PC-9 (cell line): Measurements from ENCODE around the gene FFAR4. TPM values are rescaled to one million over a fixed set of nuclear protein-coding genes. Genes with fewer than 3 reads are reported as not detected.

Experiments
- BruUV-seq: library from RNA; stranded (reverse); fragments of 400-500 nt; replicated peaks from 2 replicates; lab custom pipeline; 2021; lab: Mats Ljungman, UMichigan
- CTCF ChIA-PET: fragments of 300-600 bp; sonication (Branson Sonifier 250); formaldehyde crosslinking; loops from one replicate; lab custom pipeline; 2022; ENCODE audit warnings: antibody characterized with exemption; lab: Charles Lee
- POLR2A ChIA-PET: fragments of 300-600 bp; sonication (Branson Sonifier 250); formaldehyde crosslinking; loops from one replicate; lab custom pipeline; 2022; ENCODE audit warnings: antibody characterized with exemption; ENCODE audit not compliant: unreplicated experiment; lab: Charles Lee
- DNase-seq, 2 experiments: peaks; one replicate each; pipeline versions ENCODE4 v3.0.0 to v3.0.0-alpha.2; 2015 to 2022; ENCODE audit warnings: mixed read lengths in 1 of 2
- H2AFZ ChIP-seq: fragments of 200-600 bp; sonication (generic); 2 replicates; pipeline ENCODE4 v1.8.1; 2017; ENCODE audit warnings: antibody characterized with exemption
- H3F3A ChIP-seq: fragments of 200-600 bp; sonication (generic); 2 replicates; pipeline ENCODE4 v1.8.1; 2017; ENCODE audit warnings: antibody characterized with exemption, mild to moderate bottlenecking, low read depth; ENCODE audit not compliant: insufficient read depth
- H3K27ac ChIP-seq: fragments of 200-600 bp; sonication (generic); 2 replicates; pipeline ENCODE4 v1.6.1; 2016; ENCODE audit warnings: mixed run types
- H3K27me3 ChIP-seq: fragments of 200-600 bp; sonication (generic); 2 replicates; pipeline ENCODE4 v1.6.1; 2016; ENCODE audit warnings: low read depth, mixed run types; ENCODE audit not compliant: insufficient read depth
- H3K36me3 ChIP-seq: fragments of 200-600 bp; sonication (generic); 2 replicates; pipeline ENCODE4 v1.6.1; 2016; ENCODE audit warnings: low read depth, mixed run types
- H3K4me1 ChIP-seq: fragments of 200-600 bp; sonication (generic); replicated peaks from 2 replicates; pipeline ENCODE4 v1.6.1; 2016; ENCODE audit warnings: mixed run types; ENCODE audit not compliant: insufficient read depth
- H3K4me2 ChIP-seq: fragments of 200-600 bp; sonication (generic); 2 replicates; pipeline ENCODE4 v1.6.1; 2017; ENCODE audit warnings: mixed run types
- H3K4me3 ChIP-seq: fragments of 200-600 bp; sonication (generic); 2 replicates; pipeline ENCODE4 v1.6.1; 2016; ENCODE audit warnings: mixed run types
- H3K79me2 ChIP-seq: fragments of 200-600 bp; sonication (generic); 2 replicates; pipeline ENCODE4 v1.6.1; 2017; ENCODE audit warnings: low read depth, mixed run types
- H3K9me2 ChIP-seq: fragments of 200-600 bp; sonication (generic); 2 replicates; pipeline ENCODE4 v1.8.1; 2017; ENCODE audit warnings: mild to moderate bottlenecking; ENCODE audit not compliant: insufficient read depth
- H3K9me3 ChIP-seq: fragments of 200-600 bp; sonication (generic); 2 replicates; pipeline ENCODE4 v1.8.1; 2016; ENCODE audit warnings: low read depth; ENCODE audit not compliant: insufficient read depth
- H4K20me1 ChIP-seq: fragments of 200-600 bp; sonication (generic); 2 replicates; pipeline ENCODE4 v1.8.1; 2017; ENCODE audit not compliant: insufficient read depth
- CTCF ChIP-seq: fragments of 200-600 bp; sonication (generic); conservative IDR thresholded peaks from 2 replicates; pipeline ENCODE4 v1.6.1; 2017; ENCODE audit warnings: mixed run types, antibody characterized with exemption, mild to moderate bottlenecking, moderate library complexity
- EZH2 ChIP-seq: fragments of 200-600 bp; sonication (generic); IDR thresholded peaks from 2 replicates; pipeline ENCODE4 v1.8.0; 2017; ENCODE audit warnings: antibody characterized with exemption, low read depth
- intact Hi-C: fragments of 100-400 bp; cut with micrococcal nuclease; formaldehyde crosslinking; loops from one replicate; pipeline ENCODE4 v1.10.0; 2022; ENCODE audit not compliant: unreplicated experiment
- total RNA-seq: library from RNA; stranded (reverse); gene quantifications from 2 replicates; pipeline ENCODE4 v1.2.3, GENCODE V29; 2021

FFAR4 gene
- total RNA-seq, 1 experiment from 2014 or later, result not detected

DNA sequence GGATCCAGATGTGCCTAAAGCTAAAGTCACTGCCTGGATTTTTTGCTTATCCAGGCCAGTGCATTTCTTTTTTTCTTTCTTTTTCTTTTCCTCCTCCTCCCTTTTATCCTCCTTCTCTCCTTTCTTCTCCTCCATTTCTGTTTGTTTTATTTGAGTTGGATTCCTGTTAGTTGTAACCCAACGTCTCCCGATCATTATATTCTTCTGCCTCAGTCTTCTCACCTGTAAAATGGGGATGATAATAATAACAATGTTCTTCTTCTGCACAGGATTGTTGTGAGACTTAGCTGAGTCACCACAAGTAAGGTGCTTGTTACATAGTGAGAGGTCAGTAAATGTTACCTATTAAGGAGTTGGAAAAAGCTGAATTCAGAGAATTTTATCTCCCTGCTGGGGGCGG lies 13.7 kb upstream of the FFAR4 start:
- Histone ChIP-seq H3K79me2 (no peaks in the 10 kb centered on the region), H3K9me2 (no peaks in the 10 kb centered on the region), H2AFZ (no peak overlapping the region), H3K9me3 (no peaks in the 10 kb centered on the region), H3K36me3 (no peaks in the 10 kb centered on the region), H3K27ac (no peak overlapping the region), H3K4me3 (no peak overlapping the region), H3F3A (peaks cover 20% of the 10 kb centered on the region; the same call in 1 of the 2 replicates), H3K27me3 (no peaks in the 10 kb centered on the region), H3K4me2 (no peak overlapping the region), H4K20me1 (no peaks in the 10 kb centered on the region), H3K4me1 (peaks cover 20% of the 10 kb centered on the region)
- no TSS peak for BruUV-seq
- no peak for DNase-seq
- intact Hi-C loops, result no loop called here
- TF ChIP-seq CTCF (no peak), EZH2 (no peak)
- POLR2A ChIA-PET, result no interaction called here
- CTCF ChIA-PET, result no interaction called here

DNA sequence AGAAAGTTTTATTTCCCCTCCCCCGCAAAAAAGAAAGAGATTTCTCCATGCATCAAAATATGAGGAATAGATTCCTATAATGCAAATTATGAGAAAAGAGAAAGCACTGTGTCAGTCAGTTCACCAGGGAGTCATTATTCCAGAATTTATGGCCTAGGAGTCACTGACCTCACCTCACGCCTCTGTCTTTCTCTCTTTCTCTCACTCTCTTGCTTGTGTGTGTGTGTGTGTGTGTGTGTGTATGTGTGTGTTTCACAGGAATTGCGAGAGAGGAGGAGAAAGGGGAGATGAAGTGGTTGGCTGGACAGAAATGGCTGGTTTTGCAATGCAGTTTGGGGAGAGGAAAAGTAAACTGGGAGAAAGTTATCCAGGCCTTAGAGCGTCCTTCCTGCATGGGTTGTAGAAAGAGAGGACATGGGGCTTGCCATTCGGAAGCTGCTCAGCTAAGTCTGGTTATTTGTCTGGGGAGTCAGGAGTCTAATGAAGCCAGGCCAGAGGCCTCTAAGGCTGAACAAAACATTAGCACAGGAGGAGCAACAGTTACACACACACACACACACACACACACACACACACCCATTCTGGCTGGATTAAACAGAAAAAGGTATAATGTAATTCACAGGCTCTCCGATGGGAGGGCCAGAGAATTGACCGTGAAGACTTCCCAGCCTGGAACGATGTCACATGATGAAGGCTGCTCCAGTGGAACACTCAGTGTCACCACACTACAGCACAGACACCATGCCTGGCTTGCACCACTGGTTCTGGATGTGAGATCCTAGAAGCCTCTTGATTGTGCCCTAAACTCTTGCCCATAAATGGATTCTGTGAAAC lies 12.8 kb upstream of the FFAR4 start:
- peaks cover 12% of the 10 kb centered on the region; the same call in 1 of the 2 replicates for H3K4me1 ChIP-seq
- CTCF ChIA-PET, result interaction anchor here (0.6 to 1.3 kb wide), 2 partner anchors 58 to 193 kb away, joined by 4 to 9 read pairs; no protein-coding TSS in a partner anchor
- BruUV-seq, result no TSS peak

GRCh38 chr10:93554316-93554663 lies 12.2 kb upstream of the FFAR4 start:
- Histone ChIP-seq H3K36me3 (no peaks in the 10 kb centered on the region), H3F3A (peaks cover 5% of the 10 kb centered on the region; the same call in 1 of the 2 replicates), H3K4me1 (peaks cover 7% of the 10 kb centered on the region; the same call in 1 of the 2 replicates), H3K4me3 (no peak overlapping the region), H3K27me3 (no peaks in the 10 kb centered on the region), H4K20me1 (no peaks in the 10 kb centered on the region), H2AFZ (no peak overlapping the region), H3K79me2 (no peaks in the 10 kb centered on the region), H3K4me2 (no peak overlapping the region), H3K9me3 (no peaks in the 10 kb centered on the region), H3K9me2 (no peaks in the 10 kb centered on the region), H3K27ac (no peak overlapping the region)
- no peak for DNase-seq
- ChIA-PET CTCF (interaction anchor here (0.6 to 1.8 kb wide), 4 partner anchors 58 to 261 kb away, joined by 3 to 11 read pairs (median 6); no protein-coding TSS in a partner anchor), POLR2A (interaction anchor here (0.8 kb wide), 1 partner anchor 126 kb away, joined by 3 read pairs; no protein-coding TSS in a partner anchor)
- intact Hi-C loops, result no loop called here
- TF ChIP-seq EZH2 (no peak), CTCF (no peak)
- BruUV-seq, result no TSS peak

More for the DNA sequence above, 12.8 kb upstream of the FFAR4 start:
- Histone ChIP-seq H3K27ac (no peak overlapping the region), H3F3A (peaks cover 11% of the 10 kb centered on the region; the same call in 1 of the 2 replicates), H3K4me3 (no peak overlapping the region), H3K27me3 (no peaks in the 10 kb centered on the region), H3K4me2 (no peak overlapping the region), H2AFZ (no peak overlapping the region), H4K20me1 (no peaks in the 10 kb centered on the region), H3K9me2 (no peaks in the 10 kb centered on the region), H3K36me3 (no peaks in the 10 kb centered on the region), H3K79me2 (no peaks in the 10 kb centered on the region), H3K9me3 (no peaks in the 10 kb centered on the region)
- no peak for TF ChIP-seq EZH2
- TF ChIP-seq CTCF, result no peak
- intact Hi-C loops, result no loop called here
- POLR2A ChIA-PET, result interaction anchor here (0.8 kb wide), 1 partner anchor 127 kb away, joined by 3 read pairs; no protein-coding TSS in a partner anchor
- no peak for DNase-seq
